Activated CD4-positive, alpha-beta T cell treated with anti-CD3 and anti-CD28 coated beads for 1 hour (primary cell): ENCODE data around the gene HOXB5.

Experiments
- DNase-seq: peaks from one replicate; pipeline ENCODE4 v3.0.0-alpha.2; 2020

Gene HOXB5

DNA sequence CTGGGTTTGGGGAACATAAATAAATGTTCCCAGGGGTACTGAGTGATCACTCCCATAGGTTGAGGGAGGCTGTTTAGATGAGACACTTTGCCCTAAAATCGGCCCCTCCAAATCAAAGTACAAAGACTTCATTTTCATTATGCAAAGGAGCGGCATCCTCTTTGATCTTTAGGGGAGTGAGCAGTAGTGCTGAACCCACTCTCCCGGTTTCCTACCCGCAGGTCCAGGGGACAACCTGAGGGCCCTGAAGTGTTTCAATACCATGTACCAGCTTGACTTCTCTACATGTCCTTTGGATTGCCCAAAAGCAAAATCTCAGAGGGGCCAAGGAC lies 7.6 kb upstream of the HOXB5 start:
- DNase-seq, result no peak

DNA sequence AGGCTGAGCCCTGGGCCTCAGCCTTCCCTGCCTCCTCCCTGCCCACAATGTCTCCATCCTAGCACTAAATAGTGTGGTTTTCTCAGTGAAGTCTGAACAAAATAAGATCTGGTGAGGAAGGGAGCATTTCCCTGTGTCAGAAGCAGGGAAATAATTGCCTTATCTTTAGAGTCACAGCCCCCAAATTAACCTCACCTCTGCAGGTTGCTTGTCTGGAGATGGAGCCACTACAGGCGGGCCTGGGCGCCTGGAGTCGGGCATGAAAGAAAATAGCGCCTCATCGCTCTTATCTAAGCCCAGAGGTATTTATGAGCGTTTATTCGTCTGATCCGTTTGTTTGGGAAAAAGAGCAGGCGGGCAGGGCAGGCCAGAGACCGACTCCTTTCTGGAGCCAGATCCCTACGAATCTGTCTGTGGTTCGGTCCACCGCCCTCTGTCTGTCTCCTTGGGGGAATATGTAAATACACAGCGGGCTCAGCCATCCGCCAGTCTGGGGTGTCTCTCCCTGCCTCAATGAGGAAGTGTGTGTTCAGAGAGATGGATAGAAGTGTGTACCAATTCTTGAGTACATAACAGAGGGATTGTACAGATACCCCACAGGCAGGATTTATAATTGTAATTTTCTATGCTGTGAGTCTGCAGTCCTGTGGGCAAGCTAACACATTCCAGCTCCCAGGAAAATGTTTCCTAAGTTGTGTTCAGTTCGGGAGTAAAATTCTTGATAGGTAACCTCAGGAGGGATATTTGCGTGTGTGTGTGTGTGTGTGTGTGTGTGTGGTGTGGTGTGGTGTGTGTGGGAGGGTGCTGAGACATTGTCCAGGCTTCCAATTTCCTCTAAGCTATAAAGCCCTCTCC lies 6.9 kb upstream of the HOXB5 start:
- no peak for DNase-seq

DNA sequence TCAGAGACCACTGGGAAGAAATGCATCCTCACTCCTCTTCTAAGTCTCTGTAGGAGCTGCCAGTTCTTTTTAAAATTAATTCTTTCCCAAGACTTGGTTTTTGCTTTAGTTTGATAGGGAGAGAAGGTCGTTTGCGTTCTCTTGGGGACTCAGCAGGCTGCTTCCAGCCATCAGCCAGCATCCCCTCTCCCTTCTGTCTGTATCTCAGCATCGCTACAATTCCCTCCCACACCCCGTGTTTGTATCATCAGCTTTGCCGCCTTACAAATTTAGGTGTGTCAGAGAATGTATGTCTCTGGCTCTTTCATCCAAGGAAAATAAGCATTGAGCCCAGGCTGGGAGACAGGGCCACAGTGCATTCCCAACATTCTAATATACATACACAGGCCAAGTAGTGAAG lies 5.8 kb upstream of the HOXB5 start:
- no peak for DNase-seq

DNA sequence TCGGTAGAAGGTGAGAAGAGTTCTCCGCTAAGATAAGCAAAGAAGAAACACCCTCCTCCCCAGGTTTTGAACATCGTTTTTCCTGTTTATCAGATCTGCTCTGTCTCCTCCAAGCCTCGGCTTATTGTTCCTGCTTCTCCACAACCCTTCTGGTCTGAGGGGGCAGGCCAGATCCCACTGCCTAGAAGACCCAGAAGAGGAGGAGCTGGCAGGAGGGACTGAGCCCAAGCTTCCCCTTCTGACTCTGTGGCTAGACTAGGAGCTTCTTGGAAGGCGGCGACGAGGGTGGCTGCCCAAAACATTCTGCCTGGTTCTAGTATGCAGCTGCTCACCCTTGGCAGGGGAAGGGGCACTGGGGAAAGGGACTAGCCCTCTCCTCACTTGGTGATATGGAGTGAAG lies 5.2 kb upstream of the HOXB5 start:
- DNase-seq, result no peak

DNA sequence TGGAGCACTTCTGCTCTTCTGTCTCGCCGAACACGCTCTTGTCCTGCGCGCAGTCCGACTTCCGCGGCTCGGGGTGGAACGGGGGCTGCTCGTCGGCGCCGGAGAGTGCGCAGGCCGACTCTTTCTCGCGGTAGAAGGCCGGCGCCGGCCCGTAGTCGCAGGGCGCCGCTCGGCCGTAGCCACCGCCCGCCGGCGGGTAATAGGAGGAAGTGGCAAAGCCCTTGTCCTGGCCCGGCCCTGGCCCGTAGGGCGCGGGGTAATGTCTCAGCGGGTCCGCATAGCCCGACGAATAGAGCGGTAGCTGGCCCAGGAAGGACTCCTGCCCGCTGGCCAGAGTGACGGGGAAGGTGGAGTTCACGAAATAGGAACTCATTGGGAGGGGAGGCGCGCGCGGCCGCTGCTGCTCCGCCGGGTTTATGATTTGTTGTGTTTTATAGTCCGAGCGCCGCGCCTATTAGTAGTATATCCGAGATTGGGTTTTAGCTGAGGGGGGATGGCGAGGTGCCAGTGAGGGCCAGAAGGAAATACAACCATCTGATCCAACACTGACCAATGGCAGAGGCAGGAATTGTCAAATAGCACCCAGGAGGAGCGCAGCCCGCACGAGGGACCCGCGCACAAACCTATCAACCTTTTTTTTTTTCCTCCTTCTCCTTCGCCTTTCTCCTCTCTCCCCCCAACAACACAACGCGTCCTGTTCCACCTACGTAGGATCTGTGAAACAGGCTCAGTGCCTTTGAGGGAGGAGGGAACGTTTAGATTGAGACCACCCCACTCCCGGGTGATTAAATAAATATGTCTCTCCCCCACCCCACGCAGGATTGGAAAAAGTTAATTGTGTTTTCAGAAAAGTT lies 4.4 kb upstream of the HOXB5 start:
- no peak for DNase-seq

DNA sequence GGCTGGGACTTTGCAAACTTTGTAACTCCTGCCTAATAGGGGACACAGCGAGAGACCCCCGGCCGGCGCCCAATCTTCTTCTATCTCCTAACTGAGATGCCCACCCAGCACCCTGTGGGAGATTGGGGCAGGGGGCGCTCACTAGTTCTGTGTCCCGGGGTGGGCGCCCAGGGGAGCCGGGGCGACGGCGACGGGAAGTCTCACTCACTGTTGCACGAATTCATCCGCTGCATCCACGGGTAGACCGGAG lies 3.9 kb upstream of the HOXB5 start:
- DNase-seq, result no peak

DNA sequence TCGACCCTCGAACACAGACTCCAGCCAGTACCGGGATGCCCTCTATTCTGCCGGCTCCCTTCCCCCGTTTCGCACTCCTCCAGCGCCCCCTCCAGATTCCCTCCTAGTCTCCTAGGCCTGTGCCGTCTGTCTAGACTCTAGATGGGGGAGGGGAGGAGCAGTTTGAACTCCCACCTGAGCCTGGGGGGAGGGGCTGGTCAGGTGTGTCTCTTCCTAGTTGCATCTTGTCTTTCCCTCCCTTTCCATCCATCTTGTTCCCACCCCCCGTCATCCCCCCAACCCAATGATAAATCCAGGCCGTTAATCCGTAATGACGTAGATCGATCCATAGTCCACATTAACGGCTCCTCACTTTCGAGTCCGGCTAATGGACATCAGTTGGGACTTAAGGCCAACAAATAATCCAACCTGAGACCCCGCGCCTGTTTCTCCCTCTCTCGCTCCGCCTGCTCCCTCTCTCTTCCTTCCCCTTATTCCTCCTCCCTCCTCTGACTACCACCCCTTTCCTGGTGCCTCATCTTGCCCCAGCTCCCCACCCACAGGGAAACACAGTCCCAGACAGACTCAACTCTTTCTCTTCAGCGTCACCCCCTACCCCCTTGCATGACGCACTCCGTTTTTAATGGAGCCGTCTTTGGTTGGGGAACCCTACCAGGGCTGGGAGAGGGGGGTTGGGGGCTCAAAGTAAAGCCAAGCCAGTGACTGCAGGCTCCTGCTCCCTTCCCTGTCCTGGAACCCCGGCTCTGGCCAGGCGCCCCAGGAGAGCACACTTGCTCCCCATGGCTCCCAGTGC lies 3.4 kb upstream of the HOXB5 start:
- no peak for DNase-seq

DNA sequence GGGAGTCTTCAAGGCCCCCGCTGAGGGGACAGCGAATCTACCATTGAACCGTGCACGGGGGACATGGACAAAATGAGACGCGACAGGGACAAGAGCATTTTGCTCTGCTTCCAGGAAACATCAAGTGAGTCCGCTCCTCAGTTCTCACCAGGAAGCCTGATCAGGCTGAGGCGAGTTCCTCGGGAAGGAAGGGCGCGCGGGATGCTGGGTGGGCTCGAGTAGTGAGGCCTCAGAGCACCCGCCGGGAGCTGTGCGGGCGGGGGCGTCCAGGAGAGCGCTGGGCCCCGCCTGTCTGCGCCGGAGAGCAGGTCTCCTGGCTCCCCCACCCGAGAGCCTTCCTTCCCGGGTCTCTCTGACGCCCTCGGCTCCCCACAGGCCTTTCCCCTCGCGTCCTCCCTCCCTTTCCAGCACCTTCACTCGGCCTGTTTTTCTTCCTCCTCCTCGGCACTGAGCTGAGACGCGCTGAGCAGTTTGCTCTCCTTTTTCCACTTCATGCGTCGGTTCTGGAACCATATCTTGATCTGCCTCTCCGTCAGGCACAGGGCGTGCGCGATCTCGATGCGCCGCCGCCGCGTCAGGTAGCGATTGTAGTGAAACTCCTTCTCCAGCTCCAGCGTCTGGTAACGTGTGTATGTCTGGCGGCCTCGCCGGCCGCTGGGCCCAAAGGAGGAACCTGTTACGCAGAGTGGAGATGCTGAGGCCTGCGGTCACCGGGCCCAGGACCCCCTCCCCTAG lies 2.6 kb upstream of the HOXB5 start:
- no peak for DNase-seq

DNA sequence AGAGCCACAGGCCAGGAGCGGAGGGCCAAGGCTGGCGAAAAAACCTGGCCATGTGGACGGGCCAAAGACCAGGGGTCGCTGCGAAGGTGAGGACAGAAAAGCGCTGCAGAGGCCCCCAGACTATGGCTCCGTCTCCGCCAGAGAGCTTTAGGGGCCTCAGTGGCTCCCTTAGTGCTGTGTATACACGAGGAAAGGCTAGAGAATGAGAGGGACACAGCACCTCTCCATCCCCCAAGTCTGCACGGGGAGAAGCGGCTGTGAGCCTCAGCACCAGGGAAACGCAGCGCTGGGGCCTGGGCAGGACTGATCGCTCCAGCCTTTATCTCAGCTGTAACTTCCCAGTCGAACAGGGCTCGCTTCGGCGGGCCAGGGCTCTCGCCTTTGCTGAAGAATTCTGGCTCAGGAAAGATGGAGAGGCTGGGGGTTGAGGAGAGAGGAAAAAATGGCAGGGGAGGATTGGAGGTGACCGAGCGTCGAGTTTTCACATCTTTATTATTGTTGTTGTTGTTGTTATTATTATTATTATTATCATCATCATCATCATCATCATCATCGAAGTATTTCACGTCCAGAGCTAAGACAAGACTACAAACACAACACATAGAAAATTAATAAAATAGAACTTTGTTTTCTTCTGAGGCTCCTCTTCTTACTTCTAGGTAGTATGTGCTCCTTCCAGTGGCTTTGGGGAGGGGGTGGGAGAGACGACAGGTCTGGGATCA lies 1.9 kb upstream of the HOXB5 start:
- no peak for DNase-seq

DNA sequence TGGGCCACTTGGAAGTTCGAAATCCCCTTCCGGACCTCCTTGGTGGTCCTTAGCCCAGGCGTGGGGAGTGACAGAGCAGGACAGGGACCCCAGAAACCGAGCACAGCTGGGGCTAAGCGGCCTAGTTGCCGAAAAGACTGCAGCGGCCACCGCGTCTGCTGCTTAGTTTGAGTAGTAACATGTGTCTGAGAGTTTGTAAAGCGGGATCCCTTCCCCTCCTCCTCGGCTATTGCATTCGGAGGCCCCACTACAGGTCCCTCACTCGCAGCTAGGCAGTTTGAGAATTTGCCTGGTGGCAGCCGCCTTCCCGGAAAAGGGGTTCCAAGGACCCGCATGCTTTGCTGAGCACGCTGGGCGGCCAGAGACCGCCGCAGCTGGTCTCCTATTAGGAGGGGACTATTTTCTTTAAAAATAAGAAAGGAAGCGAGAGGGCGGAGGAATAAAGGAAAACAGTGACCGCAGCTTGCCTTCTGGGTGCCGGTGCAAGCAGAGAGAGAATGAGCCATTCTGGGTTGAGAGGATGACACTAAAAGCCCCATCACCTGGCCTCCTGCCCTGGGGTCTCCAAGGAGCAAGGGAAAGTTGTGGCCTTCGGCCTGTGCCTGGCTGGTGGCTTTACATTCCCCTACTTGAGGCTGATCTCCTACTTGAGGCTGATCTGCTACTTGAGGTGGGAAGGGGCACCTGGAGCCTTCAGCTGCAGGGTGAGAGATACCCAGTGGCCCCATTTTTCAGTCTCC lies 1.1 kb upstream of the HOXB5 start:
- no peak for DNase-seq

DNA sequence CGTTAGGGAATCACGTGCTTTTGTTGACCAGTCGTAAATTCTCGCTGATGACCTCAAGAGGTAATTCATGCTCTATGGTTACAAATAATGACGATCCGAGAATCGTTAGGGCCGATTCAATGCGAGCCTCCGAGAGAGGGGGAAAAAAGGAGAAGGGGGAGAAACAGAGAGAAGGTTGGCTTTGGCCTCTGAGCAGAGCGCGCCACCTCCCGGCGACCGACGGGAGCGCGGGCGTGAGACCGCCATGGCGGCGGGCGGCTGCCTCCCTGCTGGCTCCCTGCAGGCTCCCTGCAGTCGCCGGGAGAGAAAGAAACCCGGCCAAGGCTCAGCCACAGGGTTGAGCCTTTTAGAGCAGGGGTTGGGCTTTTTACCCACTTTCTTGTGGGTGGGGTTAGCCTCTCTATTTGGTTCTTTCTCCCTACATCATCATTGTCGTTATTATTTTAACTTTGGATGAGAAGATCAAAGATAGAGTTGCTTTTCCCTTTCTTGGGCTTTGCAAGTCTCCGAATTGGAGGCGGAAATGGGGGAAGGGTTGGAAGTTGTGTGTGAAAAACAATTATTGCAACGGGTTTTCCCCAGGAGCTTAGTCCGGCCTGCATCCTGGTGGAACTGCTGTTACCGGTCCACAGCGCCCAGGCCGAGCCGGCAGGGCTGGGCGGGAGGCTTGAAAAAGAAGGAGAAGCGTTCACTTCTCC lies 410 bp upstream of the HOXB5 start:
- peak; percentile 66 for DNase-seq

DNA sequence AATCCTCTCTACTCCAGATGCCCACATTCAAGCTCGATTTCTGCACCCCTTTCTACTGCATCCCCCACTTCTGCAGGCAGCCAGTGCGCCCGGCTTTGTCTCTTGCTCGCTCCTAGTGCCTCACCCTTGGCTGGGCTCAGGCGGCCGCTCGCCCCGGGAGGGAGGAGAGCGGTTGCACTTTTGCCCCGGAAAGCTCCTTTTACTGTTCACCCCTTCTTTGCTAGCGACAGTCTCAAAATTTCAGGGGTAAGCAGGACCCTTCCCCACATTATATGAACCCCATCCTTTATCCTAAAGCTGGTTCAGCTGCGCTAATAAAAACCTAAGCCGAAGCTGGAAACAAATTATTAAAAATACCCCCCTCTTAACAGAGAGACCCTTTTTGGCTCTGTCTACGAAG lies 1.0 kb downstream of the HOXB5 start:
- DNase-seq, result no peak

DNA sequence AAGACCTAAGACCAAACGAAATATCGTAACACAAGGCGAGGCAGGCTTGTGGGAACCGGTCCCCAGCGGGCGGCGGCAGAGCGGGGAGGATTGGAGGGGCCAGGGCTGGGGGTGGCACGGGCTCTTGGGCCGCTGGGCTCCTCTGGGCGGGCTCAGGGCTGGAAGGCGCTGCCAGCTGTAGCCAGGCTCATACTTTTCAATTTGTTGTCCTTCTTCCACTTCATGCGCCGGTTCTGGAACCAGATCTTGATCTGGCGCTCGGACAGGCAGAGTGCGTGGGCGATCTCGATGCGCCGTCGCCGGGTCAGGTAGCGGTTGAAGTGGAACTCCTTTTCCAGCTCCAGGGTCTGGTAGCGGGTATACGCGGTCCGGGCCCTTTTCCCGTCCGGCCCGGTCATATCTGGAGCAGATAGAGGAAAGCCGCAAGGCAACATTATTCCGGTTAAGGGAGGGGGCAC lies 1.5 kb downstream of the HOXB5 start:
- no peak for DNase-seq

DNA sequence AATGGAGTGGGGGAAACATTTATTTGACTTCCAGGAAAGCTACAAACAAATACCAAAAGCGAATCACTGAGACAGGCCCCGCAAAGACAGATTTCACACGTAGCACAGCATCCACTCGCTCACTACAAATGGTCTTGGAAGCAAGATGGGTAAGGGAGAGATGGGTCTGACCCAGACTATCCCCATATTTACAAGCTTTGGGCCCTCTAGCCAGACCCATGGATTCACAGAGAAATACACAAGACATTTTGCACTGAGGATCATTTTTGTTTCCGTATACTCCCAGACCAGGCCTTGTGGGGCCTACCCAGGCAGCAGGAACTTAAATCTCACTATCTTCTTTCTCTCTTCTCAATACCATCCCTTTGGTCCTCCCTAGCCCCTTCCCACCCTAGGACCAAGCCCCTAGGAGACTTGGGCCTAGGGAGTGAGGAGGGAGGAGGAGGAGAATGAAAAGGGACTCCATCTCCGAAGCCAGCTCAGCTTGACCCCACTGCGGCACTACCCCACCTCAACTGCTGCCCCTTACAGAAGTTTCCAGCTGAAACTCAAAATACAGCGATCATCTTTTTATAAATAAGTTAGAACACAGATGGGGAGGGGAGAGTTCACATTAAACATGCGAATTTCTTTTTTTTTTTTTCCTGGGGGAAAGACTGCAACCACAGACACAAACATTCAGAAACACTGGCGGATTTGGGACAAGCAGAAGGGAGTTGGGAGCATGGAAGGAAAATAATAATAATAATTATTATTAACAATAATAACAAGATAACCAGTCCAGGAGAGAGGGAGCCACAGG lies 2.1 kb downstream of the HOXB5 start:
- DNase-seq, result no peak

DNA sequence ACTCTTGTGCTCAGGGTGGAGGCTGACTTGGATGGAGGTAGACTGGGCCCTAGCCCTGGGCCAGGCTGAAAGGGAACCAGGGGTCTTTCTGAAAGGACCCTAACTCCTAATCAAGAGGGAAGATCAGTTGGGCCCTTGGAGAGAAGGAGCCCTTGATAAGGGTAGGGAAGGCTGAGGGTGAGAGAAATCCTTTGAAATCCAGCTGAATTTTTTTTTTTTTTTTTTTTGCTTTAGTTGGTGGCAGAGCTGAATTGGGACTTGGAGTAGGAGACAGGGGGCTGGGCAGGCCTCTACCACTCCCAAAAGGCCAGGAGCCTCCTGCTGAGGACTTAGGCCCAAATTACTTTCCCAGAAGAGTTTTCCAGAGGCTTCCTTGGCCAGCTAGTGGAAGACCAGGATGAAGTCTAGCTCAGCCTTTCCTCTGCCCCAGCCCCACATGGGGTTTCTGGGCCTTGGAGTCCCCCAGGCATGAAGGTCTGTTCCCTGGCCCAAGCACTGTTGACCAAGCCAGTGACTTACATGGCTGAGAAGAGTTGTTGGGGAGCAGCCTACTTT lies 2.9 kb downstream of the HOXB5 start:
- DNase-seq, result no peak

DNA sequence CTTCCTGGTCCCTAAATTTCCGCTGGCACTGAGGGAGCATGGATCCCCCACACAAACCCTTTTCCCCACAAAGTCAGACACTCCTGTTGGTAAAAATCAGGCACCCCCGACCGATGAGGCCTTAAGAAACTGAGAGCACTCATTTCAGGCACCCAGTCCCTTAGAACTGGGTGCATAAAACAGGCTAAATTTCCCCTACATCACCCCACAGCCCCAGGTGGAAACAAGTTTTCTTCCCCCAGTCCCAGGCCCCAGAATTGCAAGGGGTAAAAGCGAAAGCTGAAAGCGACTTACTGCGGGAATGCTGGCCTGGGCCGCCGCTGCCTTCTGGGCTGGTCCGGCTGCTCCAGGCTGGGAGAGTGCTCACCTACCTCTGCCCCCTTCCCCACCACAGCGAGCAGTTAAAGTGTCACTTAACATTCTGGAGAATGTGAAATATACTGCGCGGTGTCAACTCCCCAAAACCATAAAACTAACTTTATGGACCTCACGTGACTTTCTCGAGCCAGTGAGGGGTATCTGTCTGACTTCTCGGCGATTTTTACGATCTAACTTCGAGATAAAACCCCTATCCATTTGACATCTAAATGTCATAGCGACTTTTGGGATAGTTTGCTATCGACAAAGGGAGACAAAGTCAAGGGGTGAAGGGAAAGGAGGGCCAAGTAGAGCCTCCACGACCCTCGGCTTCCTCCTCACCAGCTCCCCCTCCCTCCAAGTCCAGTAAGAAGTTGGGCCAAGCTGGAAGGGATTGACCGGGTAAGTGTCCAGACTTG lies 3.6 kb downstream of the HOXB5 start, which contains the start of gene HOXB3:
Gene HOXB3 (minus strand): TSS at position 411 of the 776 bp plus-strand sequence. CDS start 37,767 bp downstream, outside the sequence.
- no peak for DNase-seq

DNA sequence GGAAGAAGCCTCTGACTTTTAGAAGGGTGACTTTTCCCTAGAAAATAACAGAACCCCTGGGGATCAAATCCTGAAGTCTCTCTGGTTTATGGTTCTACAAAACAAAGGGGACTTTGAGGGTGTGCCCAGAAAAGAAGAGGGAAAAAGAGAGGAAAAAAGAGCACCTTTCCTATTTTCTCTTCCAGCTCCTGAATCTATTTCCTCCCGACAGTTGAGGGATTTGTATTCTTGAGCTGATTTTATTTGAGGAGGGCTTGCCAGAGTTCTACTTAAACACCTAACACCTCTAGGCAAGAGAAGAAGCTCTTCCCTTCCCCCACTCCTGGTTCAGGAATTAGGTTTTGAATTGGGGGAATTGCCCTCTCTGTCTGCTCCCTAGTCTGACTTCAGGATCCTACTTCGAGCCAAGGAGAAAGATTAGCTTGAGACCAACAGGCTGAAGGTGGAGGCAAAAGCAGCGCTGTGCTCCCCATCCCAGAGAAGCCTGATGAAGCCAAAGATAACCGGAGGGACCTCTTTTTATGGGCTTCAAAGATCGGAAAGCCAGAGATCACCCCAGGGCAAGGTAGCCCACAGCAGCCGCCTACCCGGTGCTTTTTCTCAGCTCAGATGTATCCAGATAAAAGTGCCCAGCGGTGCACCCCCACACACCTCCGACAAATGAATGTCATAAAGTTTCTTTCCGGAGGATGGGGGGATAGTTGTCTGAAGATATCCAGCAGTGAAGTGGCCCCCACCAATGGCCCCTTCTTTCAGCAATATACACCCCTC lies 4.3 kb downstream of the HOXB5 start:
- DNase-seq, result no peak

DNA sequence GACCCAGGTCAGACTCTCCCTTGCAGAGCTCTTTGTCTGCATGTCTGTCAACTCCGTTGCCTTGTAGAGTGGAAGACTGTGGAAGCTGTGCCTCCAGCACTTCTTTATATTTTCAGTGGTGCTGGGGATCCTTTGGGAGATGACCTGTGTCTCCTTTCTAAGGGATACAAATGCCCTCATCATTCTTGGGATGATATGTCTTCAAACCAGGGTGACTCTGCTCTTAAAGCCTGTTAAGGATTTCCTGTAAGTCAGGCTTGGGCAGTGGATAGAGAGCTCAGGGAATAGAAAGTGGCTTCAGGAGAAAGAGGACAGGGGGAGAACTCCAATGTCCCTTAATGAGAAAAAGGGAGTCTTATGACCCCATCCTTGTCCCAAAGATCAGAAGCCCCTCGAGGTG lies 5.1 kb downstream of the HOXB5 start:
- DNase-seq, result no peak
